ENCODE data around the gene VASP. TPM values are rescaled to one million over a fixed set of nuclear protein-coding genes. Genes with fewer than 3 reads are reported as not detected.
A peak's percentile ranks its signal among the peaks of the same experiment; 100 is the strongest.

The VASP gene
- total and polyA plus RNA-seq, 8 donors: 12.5 to 49.3 (median 29.3) TPM

DNA sequence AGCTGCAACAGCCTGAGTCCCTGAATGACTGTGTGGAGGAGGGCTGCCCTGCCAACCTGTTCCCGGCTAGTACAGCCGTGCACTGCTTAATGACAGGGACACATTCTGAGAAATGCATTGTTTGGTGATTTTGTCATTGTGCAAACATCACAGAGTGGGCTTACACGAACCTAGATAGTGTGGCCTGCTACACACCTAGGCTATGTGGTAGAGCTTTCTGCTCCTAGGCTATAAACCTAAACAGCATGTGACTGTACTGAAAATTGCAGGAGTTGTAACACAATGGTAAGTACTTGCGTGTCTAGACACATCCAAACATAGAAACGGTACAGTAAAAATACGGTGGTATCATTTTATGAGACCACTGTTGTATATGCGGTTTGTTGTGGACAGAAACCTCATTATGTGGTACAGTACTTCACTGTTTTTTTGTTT, 35.0 kb downstream of the VASP start:
- no peak overlapping the region for H3K4me3 ChIP-seq
- no peak overlapping the region for H3K27ac ChIP-seq
- no peak for ATAC-seq
- no peaks in the 10 kb centered on the region for H3K27me3 ChIP-seq
- no peaks in the 10 kb centered on the region for H3K9me3 ChIP-seq
- DNase-seq: no peak
- TF ChIP-seq, protein P1, sequence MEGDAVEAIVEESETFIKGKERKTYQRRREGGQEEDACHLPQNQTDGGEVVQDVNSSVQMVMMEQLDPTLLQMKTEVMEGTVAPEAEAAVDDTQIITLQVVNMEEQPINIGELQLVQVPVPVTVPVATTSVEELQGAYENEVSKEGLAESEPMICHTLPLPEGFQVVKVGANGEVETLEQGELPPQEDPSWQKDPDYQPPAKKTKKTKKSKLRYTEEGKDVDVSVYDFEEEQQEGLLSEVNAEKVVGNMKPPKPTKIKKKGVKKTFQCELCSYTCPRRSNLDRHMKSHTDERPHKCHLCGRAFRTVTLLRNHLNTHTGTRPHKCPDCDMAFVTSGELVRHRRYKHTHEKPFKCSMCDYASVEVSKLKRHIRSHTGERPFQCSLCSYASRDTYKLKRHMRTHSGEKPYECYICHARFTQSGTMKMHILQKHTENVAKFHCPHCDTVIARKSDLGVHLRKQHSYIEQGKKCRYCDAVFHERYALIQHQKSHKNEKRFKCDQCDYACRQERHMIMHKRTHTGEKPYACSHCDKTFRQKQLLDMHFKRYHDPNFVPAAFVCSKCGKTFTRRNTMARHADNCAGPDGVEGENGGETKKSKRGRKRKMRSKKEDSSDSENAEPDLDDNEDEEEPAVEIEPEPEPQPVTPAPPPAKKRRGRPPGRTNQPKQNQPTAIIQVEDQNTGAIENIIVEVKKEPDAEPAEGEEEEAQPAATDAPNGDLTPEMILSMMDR (IDR thresholded peaks at IDR 0.05): no peak
- no peaks in the 10 kb centered on the region for H3K4me1 ChIP-seq
- 63 to 65% methylated on average over 7 of the region's 7 CpGs for WGBS, 2 donors
- no peak for FAIRE-seq
- H3K36me3 ChIP-seq: no peaks in the 10 kb centered on the region
- intact Hi-C loops (cut with DNase I): no loop called here

DNA sequence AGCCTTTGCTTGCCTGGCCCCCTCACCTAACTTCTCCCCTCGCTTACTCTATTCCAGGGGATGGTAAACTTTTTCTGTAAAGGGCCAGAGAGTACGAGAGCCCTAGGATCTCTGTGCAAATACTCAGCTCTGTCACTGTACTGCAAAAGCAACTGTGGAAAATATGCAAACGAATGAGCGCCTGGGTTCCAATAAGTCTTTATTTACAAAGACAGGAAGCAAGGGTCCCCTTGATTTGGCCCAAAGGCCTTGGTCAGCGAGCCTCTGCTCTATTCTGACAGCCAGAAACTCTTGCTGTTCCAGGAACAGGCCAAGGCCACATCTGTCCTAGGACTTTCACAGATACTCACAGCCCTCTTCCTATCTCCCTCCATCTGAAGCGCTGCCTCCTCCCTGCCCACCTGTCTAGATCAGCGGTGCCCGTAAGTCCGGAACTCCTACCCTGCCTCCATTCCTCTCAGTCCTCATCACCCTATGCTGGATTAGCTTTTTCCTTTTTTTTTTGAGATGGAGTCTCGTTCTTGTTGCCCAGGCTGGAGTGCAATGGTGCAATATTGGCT, 40.0 kb downstream of the VASP start:
- no peak overlapping the region for H3K27ac ChIP-seq
- DNase-seq: no peak
- 91 to 93% methylated on average over 10 of the region's 10 CpGs for WGBS, 2 donors
- no peaks in the 10 kb centered on the region for H3K27me3 ChIP-seq
- intact Hi-C loops (cut with DNase I): no loop called here
- no peak for FAIRE-seq
- ATAC-seq: no peak
- TF ChIP-seq, protein P1 (IDR thresholded peaks at IDR 0.05): no peak
- H3K9me3 ChIP-seq: no peaks in the 10 kb centered on the region
- H3K4me3 ChIP-seq: no peak overlapping the region
- no peaks in the 10 kb centered on the region for H3K4me1 ChIP-seq
- H3K36me3 ChIP-seq: no peaks in the 10 kb centered on the region

- Histone ChIP-seq H3K27me3 (no peaks in the 10 kb centered on the region), H3K36me3 (no peaks in the 10 kb centered on the region), H3K4me1 (no peaks in the 10 kb centered on the region), H3K27ac (no peak overlapping the region), H3K4me3 (no peak overlapping the region), H3K9me3 (no peaks in the 10 kb centered on the region)
- ATAC-seq (peak in 2 of 4 donors; percentile 11 to 38), FAIRE-seq (no peak), DNase-seq (no peak)
- intact Hi-C loops (cut with DNase I): no loop called here
- TF ChIP-seq, protein P1 (IDR thresholded peaks at IDR 0.05): no peak
- WGBS, 2 donors: 86 to 91% methylated on average over 9 of the region's 9 CpGs
Observed at GRCh38 chr19:45547965-45548609, 40.8 kb downstream of the VASP start.

- H3K4me3 ChIP-seq: no peak overlapping the region
- FAIRE-seq (no peak), ATAC-seq (peak; percentile 81 to 93 (median 85)), DNase-seq (peak; percentile 30 to 65 (median 60))
- H3K27ac ChIP-seq: no peak overlapping the region
- H3K27me3 ChIP-seq: no peaks in the 10 kb centered on the region
- intact Hi-C loops (cut with DNase I): no loop called here
- no peaks in the 10 kb centered on the region for H3K4me1 ChIP-seq
- H3K36me3 ChIP-seq: no peaks in the 10 kb centered on the region
- TF ChIP-seq, protein P1 (IDR thresholded peaks at IDR 0.05): peak in 1 of 4 donors; percentile 14
- H3K9me3 ChIP-seq: no peaks in the 10 kb centered on the region
- WGBS, 2 donors: 56% methylated on average over 33 to 34 of the region's 34 CpGs
Observed at GRCh38 chr19:45553464-45553863, 46.2 kb downstream of the VASP start.

DNA sequence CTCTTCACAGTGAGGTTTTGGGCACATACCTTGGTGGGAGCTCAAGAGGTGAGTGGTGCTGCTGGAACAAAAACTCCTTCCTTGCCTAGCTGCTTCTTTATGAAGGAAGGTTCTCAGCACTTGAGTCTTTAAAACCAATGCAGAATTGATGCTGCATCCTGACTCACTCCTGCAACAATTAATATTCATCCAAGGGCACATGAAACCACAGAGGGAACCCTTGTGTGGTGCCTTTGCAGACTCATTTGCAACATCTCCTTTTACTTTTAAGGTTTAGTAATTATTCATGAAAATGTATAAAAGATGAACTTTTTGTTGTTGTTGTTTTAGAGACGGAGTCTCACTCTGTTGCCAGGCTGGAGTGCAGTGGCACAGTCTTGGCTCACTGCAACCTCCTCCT, 47.2 kb downstream of the VASP start:
- ATAC-seq: no peak
- no peak overlapping the region for H3K27ac ChIP-seq
- DNase-seq: no peak
- TF ChIP-seq, protein P1 (IDR thresholded peaks at IDR 0.05): no peak
- H3K4me3 ChIP-seq: no peak overlapping the region
- H3K36me3 ChIP-seq: no peaks in the 10 kb centered on the region
- no peaks in the 10 kb centered on the region for H3K27me3 ChIP-seq
- intact Hi-C loops (cut with DNase I): no loop called here
- no peaks in the 10 kb centered on the region for H3K4me1 ChIP-seq
- 80 to 83% methylated on average over 1 of the region's 1 CpG for WGBS, 2 donors
- no peak for FAIRE-seq
- no peaks in the 10 kb centered on the region for H3K9me3 ChIP-seq

Data from pancreas (tissue), 10 donors.